Caco-2 (cell line): ENCODE results near the gene PTPRF. TPM values are rescaled to one million over a fixed set of nuclear protein-coding genes. Genes with fewer than 3 reads are reported as not detected.

ENCODE experiments used
- BruUV-seq: library from RNA; stranded (reverse); fragments of 400-500 nt; replicated peaks from 2 replicates; lab custom pipeline; 2021; lab: Mats Ljungman, UMichigan
- CTCF ChIA-PET: fragments of 300-600 bp; sonication (Branson Sonifier 250); formaldehyde crosslinking; loops from one replicate; lab custom pipeline; 2022; ENCODE audit warnings: antibody characterized with exemption; lab: Charles Lee
- POLR2A ChIA-PET: fragments of 300-600 bp; sonication (Branson Sonifier 250); formaldehyde crosslinking; loops from one replicate; lab custom pipeline; 2022; ENCODE audit warnings: antibody characterized with exemption; lab: Charles Lee
- DNase-seq, 2 experiments: peaks; one replicate each; pipeline versions ENCODE4 v3.0.0 to v3.0.0-alpha.2; 2020 to 2022
- H3K27me3 ChIP-seq: replicated peaks from 2 replicates; pipeline ENCODE4 v1.6.0; 2011; ENCODE audit warnings: low read length; ENCODE audit not compliant: control insufficient read depth, insufficient read depth
- H3K36me3 ChIP-seq: 2 replicates; pipeline ENCODE4 v1.5.1; 2011; ENCODE audit warnings: low read length; ENCODE audit not compliant: control insufficient read depth, insufficient read depth
- H3K4me1 ChIP-seq: fragments of 250-450 bp; sonication (Bioruptor Pico); 2 replicates; pipeline ENCODE4 v1.5.1; 2020; ENCODE audit warnings: mild to moderate bottlenecking
- H3K4me3 ChIP-seq: 2 replicates; pipeline ENCODE4 v1.5.1; 2011; ENCODE audit warnings: low read depth, mild to moderate bottlenecking, control low read depth, low read length
- H3K9me3 ChIP-seq: fragments of 250-450 bp; sonication (Bioruptor Pico); 2 replicates; pipeline ENCODE4 v1.5.1; 2020; ENCODE audit warnings: mild to moderate bottlenecking, moderate library complexity
- H3K27ac Mint-ChIP-seq: one replicate; pipeline ENCODE4 v1.8.0; 2022; ENCODE audit warnings: mixed read lengths; ENCODE audit not compliant: unreplicated experiment
- H3K27me3 Mint-ChIP-seq: one replicate; pipeline ENCODE4 v1.8.0; 2022; ENCODE audit warnings: mixed read lengths; ENCODE audit not compliant: insufficient read depth, unreplicated experiment
- H3K36me3 Mint-ChIP-seq: one replicate; pipeline ENCODE4 v1.8.0; 2022; ENCODE audit warnings: mild to moderate bottlenecking, mixed read lengths; ENCODE audit not compliant: insufficient read depth, unreplicated experiment
- H3K4me1 Mint-ChIP-seq: one replicate; pipeline ENCODE4 v1.8.0; 2022; ENCODE audit warnings: low read depth, mixed read lengths; ENCODE audit not compliant: unreplicated experiment
- H3K4me3 Mint-ChIP-seq: one replicate; pipeline ENCODE4 v1.8.0; 2022; ENCODE audit warnings: mild to moderate bottlenecking, moderate library complexity, mixed read lengths; ENCODE audit not compliant: unreplicated experiment
- H3K9me3 Mint-ChIP-seq: one replicate; pipeline ENCODE4 v1.8.0; 2022; ENCODE audit warnings: mixed read lengths; ENCODE audit not compliant: unreplicated experiment
- CTCF ChIP-seq, 2 experiments: fragments of 200-600 bp in 1 of 2; IDR thresholded peaks; 1 replicate in 1 of 2; 2 replicates in 1 of 2; pipeline versions ENCODE4 v1.5.1 to v1.8.0; 2011 to 2022; ENCODE audit warnings: antibody characterized with exemption in 1 of 2, control low read depth in 1 of 2, inconsistent platforms in 1 of 2, low read depth in 1 of 2, low read length in 1 of 2, mild to moderate bottlenecking in 1 of 2, moderate library complexity in 1 of 2; ENCODE audit not compliant: insufficient read depth in 1 of 2, severe bottlenecking in 1 of 2, unreplicated experiment in 1 of 2
- intact Hi-C: fragments of 100-400 bp; cut with micrococcal nuclease; formaldehyde crosslinking; loops from one replicate; pipeline ENCODE4 v1.10.0; 2022; ENCODE audit not compliant: unreplicated experiment
- total RNA-seq: library from RNA; stranded (reverse); gene quantifications from 2 replicates; pipeline ENCODE4 v1.2.3, GENCODE V29; 2022

The PTPRF gene
- total RNA-seq, 1 experiment from 2014 or later: 158 TPM

GRCh38 chr1:43591181-43591580, 60.5 kb downstream of the PTPRF start:
- POLR2A ChIA-PET: no interaction called here
- peaks cover 35% of the 10 kb centered on the region for H3K36me3 Mint-ChIP-seq
- no peaks in the 10 kb centered on the region; the same call in 1 of the 2 replicates for H3K36me3 ChIP-seq
- no peaks in the 10 kb centered on the region for H3K9me3 ChIP-seq
- no peak for DNase-seq
- CTCF ChIA-PET: interaction anchor here (0.9 to 1.2 kb wide), 2 partner anchors 49 to 65 kb away, joined by 3 read pairs; no protein-coding TSS in a partner anchor
- intact Hi-C loops: no loop called here
- no peak overlapping the region for H3K4me3 ChIP-seq
- no peak for TF ChIP-seq CTCF (IDR thresholded peaks at IDR 0.05; ENCODE audit: insufficient read depth in 1 of 2, low read depth in 1 of 2, low read length in 1 of 2, severe bottlenecking in 1 of 2, unreplicated experiment in 1 of 2)
- H3K27me3 Mint-ChIP-seq: no peaks in the 10 kb centered on the region
- H3K27me3 ChIP-seq: no peaks in the 10 kb centered on the region
- BruUV-seq: no TSS peak
- no peaks in the 10 kb centered on the region for H3K4me1 ChIP-seq
- H3K27ac Mint-ChIP-seq: no peak overlapping the region
- peaks cover 8% of the 10 kb centered on the region for H3K4me1 Mint-ChIP-seq
- H3K9me3 Mint-ChIP-seq: no peaks in the 10 kb centered on the region
- no peak overlapping the region for H3K4me3 Mint-ChIP-seq

GRCh38 chr1:43592051-43592665, 61.5 kb downstream of the PTPRF start:
- peaks cover 8% of the 10 kb centered on the region for H3K4me1 Mint-ChIP-seq
- TF ChIP-seq CTCF (IDR thresholded peaks at IDR 0.05; ENCODE audit: insufficient read depth in 1 of 2, low read depth in 1 of 2, low read length in 1 of 2, severe bottlenecking in 1 of 2, unreplicated experiment in 1 of 2): no peak
- H3K4me3 Mint-ChIP-seq: no peak overlapping the region
- DNase-seq: no peak
- intact Hi-C loops: no loop called here
- Histone ChIP-seq H3K4me1 (no peaks in the 10 kb centered on the region), H3K4me3 (no peak overlapping the region), H3K36me3 (no peaks in the 10 kb centered on the region; the same call in 1 of the 2 replicates), H3K27me3 (no peaks in the 10 kb centered on the region), H3K9me3 (no peaks in the 10 kb centered on the region)
- POLR2A ChIA-PET: no interaction called here
- no peaks in the 10 kb centered on the region for H3K9me3 Mint-ChIP-seq
- H3K27me3 Mint-ChIP-seq: no peaks in the 10 kb centered on the region
- H3K27ac Mint-ChIP-seq: no peak overlapping the region
- CTCF ChIA-PET: no interaction called here
- BruUV-seq: no TSS peak
- H3K36me3 Mint-ChIP-seq: peaks cover 25% of the 10 kb centered on the region

- Mint-ChIP-seq H3K27ac (no peak overlapping the region), H3K36me3 (peaks cover 22% of the 10 kb centered on the region), H3K4me3 (no peak overlapping the region), H3K4me1 (peaks cover 8% of the 10 kb centered on the region), H3K9me3 (no peaks in the 10 kb centered on the region), H3K27me3 (no peaks in the 10 kb centered on the region)
- intact Hi-C loops: no loop called here
- CTCF ChIA-PET: no interaction called here
- Histone ChIP-seq H3K4me1 (no peaks in the 10 kb centered on the region), H3K27me3 (no peaks in the 10 kb centered on the region), H3K9me3 (no peaks in the 10 kb centered on the region), H3K36me3 (no peaks in the 10 kb centered on the region), H3K4me3 (no peak overlapping the region)
- DNase-seq: no peak
- no TSS peak for BruUV-seq
- POLR2A ChIA-PET: interaction anchor here (0.5 kb wide), 1 partner anchor 56 kb away, joined by 3 read pairs; no protein-coding TSS in a partner anchor
- no peak for TF ChIP-seq CTCF (IDR thresholded peaks at IDR 0.05; ENCODE audit: insufficient read depth in 1 of 2, low read depth in 1 of 2, low read length in 1 of 2, severe bottlenecking in 1 of 2, unreplicated experiment in 1 of 2)
Observed at GRCh38 chr1:43592974-43593683, 62.4 kb downstream of the PTPRF start.
